Heart left ventricle (tissue), 13 donors: ENCODE data around the gene PAN2.

Experiments used
- CTCF ChIP-seq, 12 donors: fragments of 200-600 bp; sonication (generic) in 4 of 12; IDR thresholded peaks; one replicate each; pipeline versions ENCODE4 v1.5.0 to v1.8.0; 2018 to 2022; ENCODE audit warnings: antibody characterized with exemption in 12 of 12, mild to moderate bottlenecking in 5 of 12
- POLR2A ChIP-seq, 2 donors: fragments of 450-650 bp; IDR thresholded peaks; one replicate each; pipeline ENCODE4 v1.6.1; 2017; ENCODE audit warnings: antibody characterized with exemption in 2 of 2, mild to moderate bottlenecking in 2 of 2, moderate library complexity in 2 of 2
- donor health status: ischemic (EF 13 %, LVEDD 7.1; RV severe dilation, severe dysfunction).
- donor health status: DM: no; HTN: yes; CAD: no.
- donor health status: DM: no; HTN: no; CAD: no.
- donor health status: ischemic (EF 25% LVEDD 6.9; RV normal size, moderate dysfunction).
- donor health status: ischemic (EF 25% LVEDD 5.7; RV mildly dilated, moderate dysfunction).
- donor health status: ischemic (EF 35%, LVEDD 5.7; RV mildly dilated, moderate dysfunction).
- donor health status: nonischemic (EF 11% LVEDD 7.7; RV severe dilation, severe dysfunction).
- donor health status: DM: yes; HTN: yes; CAD: no.
- donor health status: PGD.
- donor health status: ischemic (EF 29% LVEDD 5.4; RV normal size, mild dysfunction).
- donor health status: nonischemic (EF 23%, LVEDD 6.1; RV moderate dilation, normal function).

GRCh38 chr12:56299853-56300643, 33.8 kb downstream of the PAN2 start, which contains the start of gene CS:
- TF ChIP-seq CTCF (IDR thresholded peaks at IDR 0.05), result no peak
- TF ChIP-seq POLR2A (IDR thresholded peaks at IDR 0.05), result peak; percentile 21 to 90
